OCI-LY7 (cell line): ENCODE measurements around the gene RBPMS2. TPM values are rescaled to one million over a fixed set of nuclear protein-coding genes. Genes with fewer than 3 reads are reported as not detected.

Source experiments
- BruUV-seq: library from RNA; stranded (reverse); fragments of 400-500 nt; replicated peaks from 2 replicates; lab custom pipeline; 2021; lab: Mats Ljungman, UMichigan
- CTCF ChIA-PET: fragments of 300-600 bp; sonication (Branson Sonifier 250); formaldehyde crosslinking; loops from one replicate; lab custom pipeline; 2022; ENCODE audit warnings: antibody characterized with exemption; ENCODE audit not compliant: unreplicated experiment; lab: Charles Lee
- POLR2A ChIA-PET: fragments of 300-600 bp; sonication (Branson Sonifier 250); formaldehyde crosslinking; loops from one replicate; lab custom pipeline; 2022; ENCODE audit warnings: antibody characterized with exemption; lab: Charles Lee
- DNase-seq: peaks from one replicate; pipeline ENCODE4 v3.0.0-alpha.2; 2015; ENCODE audit warnings: low spot score
- H2AFZ ChIP-seq: fragments of 200-600 bp; sonication (generic), shearing (Covaris generic); 2 replicates; pipeline ENCODE4 v1.6.1; 2014; ENCODE audit warnings: mild to moderate bottlenecking, antibody characterized with exemption, low read length, moderate library complexity
- H3K27ac ChIP-seq: fragments of 200-600 bp; sonication (generic); 2 replicates; pipeline ENCODE4 v1.5.1; 2014; ENCODE audit warnings: mixed run types, low read depth, mild to moderate bottlenecking, moderate library complexity, low read length, inconsistent platforms; ENCODE audit not compliant: poor library complexity, severe bottlenecking
- H3K36me3 ChIP-seq: fragments of 200-600 bp; sonication (generic); 2 replicates; pipeline ENCODE4 v1.6.1; 2014; ENCODE audit warnings: mild to moderate bottlenecking, antibody characterized with exemption, low read length, moderate library complexity, mixed read lengths; ENCODE audit not compliant: insufficient read depth
- H3K4me1 ChIP-seq: fragments of 200-600 bp; sonication (generic); 2 replicates; pipeline ENCODE4 v1.5.1; 2014; ENCODE audit warnings: mild to moderate bottlenecking, low read length; ENCODE audit not compliant: insufficient read depth, poor library complexity, severe bottlenecking
- H3K4me2 ChIP-seq: fragments of 200-600 bp; sonication (generic); 2 replicates; pipeline ENCODE4 v1.6.1; 2014; ENCODE audit warnings: mild to moderate bottlenecking, low read length
- H3K4me3 ChIP-seq: fragments of 200-600 bp; sonication (generic); 2 replicates; pipeline ENCODE4 v1.5.1; 2014; ENCODE audit warnings: mild to moderate bottlenecking, low read depth, low read length; ENCODE audit not compliant: poor library complexity, severe bottlenecking
- H3K79me2 ChIP-seq: fragments of 200-600 bp; sonication (generic); 2 replicates; pipeline ENCODE4 v1.6.1; 2016; ENCODE audit warnings: low read depth, mild to moderate bottlenecking, low read length, moderate library complexity, mixed read lengths; ENCODE audit not compliant: insufficient read depth
- H3K9me2 ChIP-seq: fragments of 200-600 bp; sonication (generic); 2 replicates; pipeline ENCODE4 v1.6.1; 2016; ENCODE audit warnings: mild to moderate bottlenecking, low read length, mixed read lengths; ENCODE audit not compliant: insufficient read depth
- H3K9me3 ChIP-seq: fragments of 200-600 bp; sonication (generic); 2 replicates; pipeline ENCODE4 v1.6.1; 2014; ENCODE audit warnings: mild to moderate bottlenecking, mixed run types, low read length, mixed read lengths
- H4K20me1 ChIP-seq: fragments of 200-600 bp; sonication (generic); 2 replicates; pipeline ENCODE4 v1.6.1; 2014; ENCODE audit warnings: mild to moderate bottlenecking, antibody characterized with exemption, low read length, moderate library complexity, mixed read lengths; ENCODE audit not compliant: insufficient read depth
- EZH2phosphoT487 ChIP-seq: fragments of 200-600 bp; sonication (generic); IDR thresholded peaks from 2 replicates; pipeline ENCODE4 v1.6.1; 2018; ENCODE audit warnings: low read depth, borderline replicate concordance, mild to moderate bottlenecking, mixed run types, antibody characterized with exemption, low read length, moderate library complexity, mixed read lengths
- intact Hi-C: fragments of 100-400 bp; cut with micrococcal nuclease; formaldehyde crosslinking; loops from one replicate; pipeline ENCODE4 v1.10.0; 2022; ENCODE audit not compliant: unreplicated experiment
- total RNA-seq, 2 experiments: library from RNA; depleted of rRNA in 1 of 2; stranded (reverse); fragments of >200 nt in 1 of 2; shearing (Covaris generic) in 1 of 2; gene quantifications; 2 replicates each; pipeline ENCODE4 v1.2.3, GENCODE V29; 2014 to 2022
- TF ChIP-seq, protein P1 (sequence below): fragments of 200-600 bp; sonication (generic); conservative IDR thresholded peaks from 2 replicates; pipeline ENCODE4 v1.5.1; 2014; ENCODE audit warnings: mild to moderate bottlenecking, antibody characterized with exemption, low read length, moderate library complexity, mixed read lengths

Gene RBPMS2
- total RNA-seq, 2 experiments from 2014 or later: not detected

DNA sequence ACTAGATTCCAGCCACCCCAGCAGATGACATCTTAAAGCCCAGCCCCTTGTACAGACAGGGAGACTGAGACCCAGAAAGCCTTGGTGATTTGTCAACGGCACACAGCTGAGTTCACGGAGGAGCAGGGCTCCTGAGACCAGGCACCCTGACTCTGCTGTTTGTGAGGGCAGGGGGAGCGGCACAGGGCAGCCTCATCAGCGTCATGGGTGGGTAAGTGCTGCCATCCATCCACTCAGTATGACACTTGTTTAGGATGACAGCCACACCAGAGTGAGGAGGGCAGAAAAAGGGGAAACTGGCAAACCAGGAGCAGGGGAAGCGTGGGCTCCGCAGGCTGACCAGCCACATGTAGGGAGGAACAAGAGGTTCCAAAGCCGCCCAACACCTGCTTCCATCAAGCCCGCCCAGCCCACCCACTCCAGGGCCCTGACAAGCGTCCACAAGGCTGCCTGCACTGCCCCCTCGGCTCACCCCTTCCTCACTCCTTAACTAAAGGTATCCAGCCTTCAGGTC lies 19.9 kb downstream of the RBPMS2 start:
- TF ChIP-seq, protein P1, sequence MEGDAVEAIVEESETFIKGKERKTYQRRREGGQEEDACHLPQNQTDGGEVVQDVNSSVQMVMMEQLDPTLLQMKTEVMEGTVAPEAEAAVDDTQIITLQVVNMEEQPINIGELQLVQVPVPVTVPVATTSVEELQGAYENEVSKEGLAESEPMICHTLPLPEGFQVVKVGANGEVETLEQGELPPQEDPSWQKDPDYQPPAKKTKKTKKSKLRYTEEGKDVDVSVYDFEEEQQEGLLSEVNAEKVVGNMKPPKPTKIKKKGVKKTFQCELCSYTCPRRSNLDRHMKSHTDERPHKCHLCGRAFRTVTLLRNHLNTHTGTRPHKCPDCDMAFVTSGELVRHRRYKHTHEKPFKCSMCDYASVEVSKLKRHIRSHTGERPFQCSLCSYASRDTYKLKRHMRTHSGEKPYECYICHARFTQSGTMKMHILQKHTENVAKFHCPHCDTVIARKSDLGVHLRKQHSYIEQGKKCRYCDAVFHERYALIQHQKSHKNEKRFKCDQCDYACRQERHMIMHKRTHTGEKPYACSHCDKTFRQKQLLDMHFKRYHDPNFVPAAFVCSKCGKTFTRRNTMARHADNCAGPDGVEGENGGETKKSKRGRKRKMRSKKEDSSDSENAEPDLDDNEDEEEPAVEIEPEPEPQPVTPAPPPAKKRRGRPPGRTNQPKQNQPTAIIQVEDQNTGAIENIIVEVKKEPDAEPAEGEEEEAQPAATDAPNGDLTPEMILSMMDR: no peak
- TF ChIP-seq EZH2phosphoT487: no peak
- peaks cover 19% of the 10 kb centered on the region for H3K4me1 ChIP-seq
- no peak overlapping the region for H3K4me3 ChIP-seq
- H3K9me2 ChIP-seq: no peaks in the 10 kb centered on the region
- CTCF ChIA-PET: no interaction called here
- POLR2A ChIA-PET: no interaction called here
- H3K4me2 ChIP-seq: peak overlapping the region; percentile 63
- intact Hi-C loops: no loop called here
- no peaks in the 10 kb centered on the region for H3K36me3 ChIP-seq
- no peak for DNase-seq
- H3K27ac ChIP-seq: no peak overlapping the region
- no TSS peak for BruUV-seq
- H3K79me2 ChIP-seq: no peaks in the 10 kb centered on the region
- H4K20me1 ChIP-seq: no peaks in the 10 kb centered on the region
- no peaks in the 10 kb centered on the region for H3K9me3 ChIP-seq
- H2AFZ ChIP-seq: no peak overlapping the region

DNA sequence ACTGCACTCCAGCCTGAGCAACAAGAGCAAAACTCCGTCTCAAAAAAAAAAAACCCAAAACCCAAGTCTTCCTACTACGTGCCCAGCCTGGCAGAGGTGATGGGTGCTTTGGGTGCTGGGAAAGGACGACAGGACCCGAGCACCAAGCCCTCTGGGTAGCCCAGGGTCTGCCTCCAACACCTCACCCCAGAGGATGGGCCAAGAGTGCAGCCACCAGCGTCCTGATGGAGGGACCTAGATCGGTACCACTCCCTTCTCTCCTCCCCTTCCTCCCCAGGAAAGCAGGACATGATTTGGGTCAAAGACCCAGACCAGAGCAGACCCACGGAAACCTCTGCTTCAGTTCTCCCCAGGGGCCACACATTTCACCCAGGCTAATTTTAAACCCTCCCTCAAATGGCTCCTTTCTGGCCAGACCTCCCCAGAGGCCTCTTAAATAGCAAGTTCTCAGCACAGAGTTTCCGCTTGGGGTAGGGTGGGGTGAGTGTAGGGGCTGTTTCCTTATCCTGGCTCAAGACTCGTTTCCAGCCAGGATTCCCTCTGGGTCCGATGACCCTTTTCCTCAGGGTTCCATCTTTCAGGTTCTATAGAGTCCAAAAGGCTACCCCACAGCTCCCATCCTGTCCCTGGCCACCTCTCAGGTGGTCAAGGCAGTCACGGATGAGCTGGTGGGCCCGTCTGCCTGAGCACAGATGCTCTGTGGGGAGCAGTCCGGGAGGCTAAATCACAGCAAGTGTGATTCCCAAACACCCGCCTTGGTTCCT lies 20.5 kb downstream of the RBPMS2 start:
- intact Hi-C loops: no loop called here

More for the DNA sequence above, 20.5 kb downstream of the RBPMS2 start:
- H3K9me2 ChIP-seq: no peaks in the 10 kb centered on the region
- peak overlapping the region; percentile 38 for H3K4me3 ChIP-seq
- H2AFZ ChIP-seq: peak overlapping the region; percentile 71; the same call in 1 of the 2 replicates
- H3K27ac ChIP-seq: no peak overlapping the region
- no peak for TF ChIP-seq EZH2phosphoT487
- TF ChIP-seq, protein P1: no peak
- H4K20me1 ChIP-seq: no peaks in the 10 kb centered on the region
- BruUV-seq: no TSS peak
- ChIA-PET POLR2A (interaction anchor here (0.7 kb wide), 1 partner anchor 183 kb away, joined by 3 read pairs; no protein-coding TSS in a partner anchor), CTCF (no interaction called here)
- H3K79me2 ChIP-seq: no peaks in the 10 kb centered on the region
- H3K4me2 ChIP-seq: peak overlapping the region; percentile 63
- H3K4me1 ChIP-seq: peaks cover 19% of the 10 kb centered on the region
- no peaks in the 10 kb centered on the region for H3K9me3 ChIP-seq
- peak; percentile 69 for DNase-seq
- no peaks in the 10 kb centered on the region for H3K36me3 ChIP-seq
